Measurements from ENCODE around the gene ANKRD12.

- TF ChIP-seq, protein P1, sequence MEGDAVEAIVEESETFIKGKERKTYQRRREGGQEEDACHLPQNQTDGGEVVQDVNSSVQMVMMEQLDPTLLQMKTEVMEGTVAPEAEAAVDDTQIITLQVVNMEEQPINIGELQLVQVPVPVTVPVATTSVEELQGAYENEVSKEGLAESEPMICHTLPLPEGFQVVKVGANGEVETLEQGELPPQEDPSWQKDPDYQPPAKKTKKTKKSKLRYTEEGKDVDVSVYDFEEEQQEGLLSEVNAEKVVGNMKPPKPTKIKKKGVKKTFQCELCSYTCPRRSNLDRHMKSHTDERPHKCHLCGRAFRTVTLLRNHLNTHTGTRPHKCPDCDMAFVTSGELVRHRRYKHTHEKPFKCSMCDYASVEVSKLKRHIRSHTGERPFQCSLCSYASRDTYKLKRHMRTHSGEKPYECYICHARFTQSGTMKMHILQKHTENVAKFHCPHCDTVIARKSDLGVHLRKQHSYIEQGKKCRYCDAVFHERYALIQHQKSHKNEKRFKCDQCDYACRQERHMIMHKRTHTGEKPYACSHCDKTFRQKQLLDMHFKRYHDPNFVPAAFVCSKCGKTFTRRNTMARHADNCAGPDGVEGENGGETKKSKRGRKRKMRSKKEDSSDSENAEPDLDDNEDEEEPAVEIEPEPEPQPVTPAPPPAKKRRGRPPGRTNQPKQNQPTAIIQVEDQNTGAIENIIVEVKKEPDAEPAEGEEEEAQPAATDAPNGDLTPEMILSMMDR (IDR thresholded peaks at IDR 0.05): no peak
- TF ChIP-seq POLR2A (IDR thresholded peaks at IDR 0.05): no peak
These were observed 153.6 kb downstream of the ANKRD12 start for GRCh38 chr18:9290156-9290555.

Data from Peyer's patch (tissue), 4 donors.